ENCODE results near the gene NPW. TPM values are rescaled to one million over a fixed set of nuclear protein-coding genes. Genes with fewer than 3 reads are reported as not detected.

NPW gene
- total RNA-seq, result under 1 TPM in 1 of 2 experiments, not detected in 1; 0.42 TPM

GRCh38 chr16:2019518-2019920, at the start of gene NPW:
TSS of gene NPW (plus strand) at chr16:2019785.
- Mint-ChIP-seq H3K27me3 (peaks cover 34% of the 10 kb centered on the region), H3K27ac (no peak within 1 kb of the TSS), H3K4me1 (peaks cover 13% of the 10 kb centered on the region), H3K9me3 (no peaks in the 10 kb centered on the region), H3K4me3 (peak within 1 kb of the TSS; percentile 50), H3K36me3 (no peaks in the 10 kb centered on the region)
- ATAC-seq (ENCODE audit: low read depth) (peak; percentile 15), DNase-seq (no peak)
- POLR2A ChIA-PET, result interaction anchor here (0.6 to 2.3 kb wide), 3 partner anchors 55 to 136 kb away, joined by 3 to 15 read pairs (median 6); partner anchors contain the start of genes RPS2 and TRAF7

GRCh38 chr16:1971796-1972489, 47.6 kb upstream of the NPW start, which contains the start of gene TBL3:
TSS of gene TBL3 (plus strand) at chr16:1972053. CDS start at chr16:1972165, 112 bp downstream.
- DNase-seq, result peak; percentile 99
- Mint-ChIP-seq H3K27me3 (no peaks in the 10 kb centered on the region), H3K4me3 (peak within 1 kb of the TSS; percentile 96), H3K36me3 (peaks cover 7% of the 10 kb centered on the region), H3K27ac (peak within 1 kb of the TSS; percentile 99), H3K9me3 (no peaks in the 10 kb centered on the region), H3K4me1 (peaks cover 13% of the 10 kb centered on the region)
- POLR2A ChIA-PET, result interaction anchor here (0.6 to 4.0 kb wide), 17 partner anchors 9 to 503 kb away, joined by 3 to 37 read pairs (median 6); partner anchors contain the start of genes GFER, MAPK8IP3, NDUFB10 and NOXO1
- ATAC-seq (ENCODE audit: low read depth), result peak; percentile 93

- peak overlapping the region; percentile 99 for H3K27ac Mint-ChIP-seq
- no peaks in the 10 kb centered on the region for H3K27me3 Mint-ChIP-seq
- no peaks in the 10 kb centered on the region for H3K9me3 Mint-ChIP-seq
- POLR2A ChIA-PET, result interaction anchor here (1.0 to 4.0 kb wide), 11 partner anchors 8 to 190 kb away, joined by 3 to 37 read pairs (median 6); partner anchors contain the start of genes GFER, NDUFB10, NUBP2 and RPL3L
- peaks cover 7% of the 10 kb centered on the region for H3K36me3 Mint-ChIP-seq
- DNase-seq (no peak), ATAC-seq (ENCODE audit: low read depth) (no peak)
- H3K4me1 Mint-ChIP-seq, result peaks cover 12% of the 10 kb centered on the region
- peak overlapping the region; percentile 96 for H3K4me3 Mint-ChIP-seq
These were observed 47.1 kb upstream of the NPW start for GRCh38 chr16:1972490-1972877.

GRCh38 chr16:1973461-1974156, 46.0 kb upstream of the NPW start:
- POLR2A ChIA-PET, result interaction anchor here (1.0 to 1.1 kb wide), 2 partner anchors 9 to 182 kb away, joined by 3 to 5 read pairs; partner anchors contain the start of genes RPS2 and TRAF7
- H3K27ac Mint-ChIP-seq, result no peak overlapping the region
- no peaks in the 10 kb centered on the region for H3K27me3 Mint-ChIP-seq
- DNase-seq, result no peak
- H3K4me3 Mint-ChIP-seq, result no peak overlapping the region
- no peaks in the 10 kb centered on the region for H3K9me3 Mint-ChIP-seq
- H3K4me1 Mint-ChIP-seq, result peaks cover 12% of the 10 kb centered on the region
- peaks cover 7% of the 10 kb centered on the region for H3K36me3 Mint-ChIP-seq
- no peak for ATAC-seq (ENCODE audit: low read depth)

- peaks cover 12% of the 10 kb centered on the region for H3K4me1 Mint-ChIP-seq
- DNase-seq, result no peak
- no peaks in the 10 kb centered on the region for H3K9me3 Mint-ChIP-seq
- peaks cover 7% of the 10 kb centered on the region for H3K36me3 Mint-ChIP-seq
- no peak overlapping the region for H3K4me3 Mint-ChIP-seq
- ATAC-seq (ENCODE audit: low read depth), result no peak
- no peaks in the 10 kb centered on the region for H3K27me3 Mint-ChIP-seq
- POLR2A ChIA-PET, result interaction anchor here (1.8 kb wide), 1 partner anchor 10 kb away, joined by 9 read pairs; the partner anchor contains the start of gene RPS2
- no peak overlapping the region for H3K27ac Mint-ChIP-seq
These were observed 45.2 kb upstream of the NPW start for GRCh38 chr16:1974157-1975070.

GRCh38 chr16:1975432-1976215, 44.0 kb upstream of the NPW start:
- Mint-ChIP-seq H3K36me3 (peaks cover 7% of the 10 kb centered on the region), H3K9me3 (no peaks in the 10 kb centered on the region), H3K4me3 (no peak overlapping the region), H3K27ac (no peak overlapping the region), H3K4me1 (peaks cover 12% of the 10 kb centered on the region), H3K27me3 (peaks cover 3% of the 10 kb centered on the region)
- DNase-seq (no peak), ATAC-seq (ENCODE audit: low read depth) (no peak)
- POLR2A ChIA-PET, result interaction anchor here (1.8 kb wide), 1 partner anchor 11 kb away, joined by 9 read pairs; the partner anchor contains the start of gene RPS2

- ATAC-seq (ENCODE audit: low read depth) (no peak), DNase-seq (no peak)
- no peak overlapping the region for H3K4me3 Mint-ChIP-seq
- no peak overlapping the region for H3K27ac Mint-ChIP-seq
- POLR2A ChIA-PET, result interaction anchor here (1.8 kb wide), 1 partner anchor 11 kb away, joined by 9 read pairs; the partner anchor contains the start of gene RPS2
- peaks cover 7% of the 10 kb centered on the region for H3K27me3 Mint-ChIP-seq
- no peaks in the 10 kb centered on the region for H3K9me3 Mint-ChIP-seq
- H3K36me3 Mint-ChIP-seq, result peaks cover 7% of the 10 kb centered on the region
- H3K4me1 Mint-ChIP-seq, result peaks cover 10% of the 10 kb centered on the region
These were observed 43.4 kb upstream of the NPW start for GRCh38 chr16:1976216-1976520.

GRCh38 chr16:1976951-1977874, 42.4 kb upstream of the NPW start:
- peaks cover 7% of the 10 kb centered on the region for H3K4me1 Mint-ChIP-seq
- POLR2A ChIA-PET, result interaction anchor here (8.6 kb wide), 1 partner anchor 13 kb away, joined by 50 read pairs; the partner anchor contains the start of gene RPS2
- ATAC-seq (ENCODE audit: low read depth) (no peak), DNase-seq (no peak)
- peaks cover 18% of the 10 kb centered on the region for H3K27me3 Mint-ChIP-seq
- H3K36me3 Mint-ChIP-seq, result peaks cover 7% of the 10 kb centered on the region
- H3K4me3 Mint-ChIP-seq, result no peak overlapping the region
- no peak overlapping the region for H3K27ac Mint-ChIP-seq
- no peaks in the 10 kb centered on the region for H3K9me3 Mint-ChIP-seq

- DNase-seq (no peak), ATAC-seq (ENCODE audit: low read depth) (no peak)
- Mint-ChIP-seq H3K4me1 (peaks cover 3% of the 10 kb centered on the region), H3K36me3 (peaks cover 7% of the 10 kb centered on the region), H3K9me3 (no peaks in the 10 kb centered on the region), H3K4me3 (no peak overlapping the region), H3K27ac (no peak overlapping the region), H3K27me3 (peaks cover 24% of the 10 kb centered on the region)
- POLR2A ChIA-PET, result interaction anchor here (8.6 kb wide), 1 partner anchor 13 kb away, joined by 50 read pairs; the partner anchor contains the start of gene RPS2
These were observed 41.7 kb upstream of the NPW start for GRCh38 chr16:1977875-1978268.

- POLR2A ChIA-PET, result interaction anchor here (8.6 kb wide), 1 partner anchor 14 kb away, joined by 50 read pairs; the partner anchor contains the start of gene RPS2
- Mint-ChIP-seq H3K27ac (no peak overlapping the region), H3K27me3 (peaks cover 30% of the 10 kb centered on the region)
These were observed 41.0 kb upstream of the NPW start for GRCh38 chr16:1978476-1979120.

More at GRCh38 chr16:1978476-1979120, 41.0 kb upstream of the NPW start:
- no peaks in the 10 kb centered on the region for H3K9me3 Mint-ChIP-seq
- DNase-seq, result no peak
- H3K4me1 Mint-ChIP-seq, result peaks cover 3% of the 10 kb centered on the region
- ATAC-seq (ENCODE audit: low read depth), result no peak
- no peak overlapping the region for H3K4me3 Mint-ChIP-seq
- peaks cover 7% of the 10 kb centered on the region for H3K36me3 Mint-ChIP-seq
